D341Med (cell line): Measurements from ENCODE around the gene PCP4.

Experiments used
- DNase-seq: peaks from one replicate; pipeline ENCODE4 v3.0.0; 2012; ENCODE audit warnings: low spot score

Gene PCP4

DNA sequence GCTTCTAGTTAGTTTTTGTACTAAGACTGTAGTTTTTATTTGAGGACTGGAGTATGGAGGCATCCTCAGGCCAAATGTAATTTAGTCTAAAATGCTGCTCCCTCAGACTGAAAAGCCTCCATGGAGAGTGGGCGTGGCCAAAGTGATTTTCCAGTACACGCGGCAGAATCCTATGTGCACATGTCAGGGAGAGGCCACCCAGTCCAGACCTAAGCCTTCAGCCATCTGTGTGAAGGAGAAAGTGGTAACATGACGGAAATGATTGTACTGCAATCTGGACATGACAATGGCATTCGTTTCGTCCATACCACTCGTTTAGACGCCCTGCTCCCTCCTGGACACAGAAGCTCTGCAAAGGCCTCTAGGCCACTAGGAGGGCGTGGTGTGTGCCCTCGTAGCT lies 56.2 kb downstream of the PCP4 start:
- DNase-seq = no peak

DNA sequence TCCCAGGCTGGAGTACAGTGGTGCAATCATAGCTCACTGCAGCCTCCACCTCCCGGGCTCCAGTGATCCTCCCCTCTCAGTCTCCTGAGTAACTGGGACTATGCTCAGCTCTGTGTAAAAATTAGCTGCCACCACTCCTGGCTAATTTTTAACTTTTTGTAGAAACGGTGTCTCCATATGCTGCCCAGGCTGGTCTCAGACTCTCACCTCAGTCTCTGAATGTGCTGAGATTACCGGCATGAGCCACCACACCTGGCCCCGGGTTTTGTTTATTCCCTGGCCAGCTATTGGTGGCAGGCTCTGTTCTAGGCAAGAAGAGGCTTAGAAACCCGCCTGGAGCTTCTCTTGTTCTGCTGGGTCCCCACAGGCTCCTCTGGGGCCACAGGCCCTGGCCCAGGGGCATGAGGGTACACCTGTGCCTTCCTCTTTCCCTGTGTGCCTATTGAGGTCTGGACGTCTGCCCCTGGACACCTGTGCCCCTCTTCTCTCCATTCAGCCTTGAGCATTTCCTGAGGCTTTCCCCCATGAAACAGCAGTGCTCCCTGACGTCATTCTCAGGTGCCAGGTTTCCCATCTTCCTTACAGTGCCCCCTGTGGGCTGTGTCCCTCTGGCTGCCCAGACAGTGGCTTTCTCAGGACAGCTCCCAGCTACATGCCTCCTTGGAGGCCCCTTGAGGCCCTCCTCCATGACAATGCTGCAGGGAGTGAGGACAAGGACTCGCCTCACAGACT lies 57.5 kb downstream of the PCP4 start:
- no peak for DNase-seq

DNA sequence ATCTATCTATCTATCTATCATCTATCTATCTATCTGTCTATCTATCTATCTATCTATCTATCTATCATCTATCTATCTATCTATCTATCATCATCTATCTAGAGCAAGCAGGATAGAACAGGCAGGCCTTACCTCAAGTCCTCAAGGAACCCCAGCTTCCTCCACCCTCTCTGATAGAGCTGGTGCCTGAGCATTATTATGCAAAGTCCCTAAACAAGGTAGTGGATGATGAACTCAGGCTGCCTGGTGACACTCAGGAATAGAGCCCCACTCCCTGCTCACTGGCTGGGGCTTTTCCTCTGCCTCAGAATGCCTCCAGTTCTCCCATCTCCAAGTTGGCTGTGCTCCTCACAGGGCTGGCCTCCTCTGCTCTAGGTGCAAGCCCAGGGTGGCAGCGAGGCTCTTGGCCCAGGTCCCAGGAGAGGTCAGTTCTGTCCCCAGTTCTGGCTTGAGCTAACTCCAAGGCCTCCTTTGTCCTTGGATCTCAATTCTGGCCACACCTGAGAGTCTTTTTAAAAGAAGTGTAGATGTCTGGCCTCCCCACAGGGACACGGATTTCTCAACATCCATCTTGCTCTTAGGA lies 60.2 kb downstream of the PCP4 start:
- DNase-seq = no peak

DNA sequence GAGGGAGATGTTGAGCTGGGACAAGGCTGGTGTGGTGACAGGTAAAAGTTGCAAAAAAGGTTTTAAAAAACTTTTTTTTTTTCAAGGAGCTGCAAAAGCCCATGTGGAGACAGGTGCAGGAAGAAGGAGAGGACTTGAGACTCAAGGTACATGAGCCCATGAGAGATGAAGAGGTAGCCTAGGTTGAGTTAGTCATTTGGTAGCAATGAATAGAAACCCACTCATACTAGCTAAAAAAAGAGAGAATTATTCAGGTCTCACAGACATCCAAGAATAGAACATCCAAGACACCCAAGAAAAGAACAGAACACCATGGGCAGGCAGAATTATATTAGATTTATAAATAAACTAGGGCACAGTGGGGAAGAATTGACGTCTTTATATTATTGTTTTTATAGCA lies 65.1 kb downstream of the PCP4 start:
- DNase-seq = no peak

DNA sequence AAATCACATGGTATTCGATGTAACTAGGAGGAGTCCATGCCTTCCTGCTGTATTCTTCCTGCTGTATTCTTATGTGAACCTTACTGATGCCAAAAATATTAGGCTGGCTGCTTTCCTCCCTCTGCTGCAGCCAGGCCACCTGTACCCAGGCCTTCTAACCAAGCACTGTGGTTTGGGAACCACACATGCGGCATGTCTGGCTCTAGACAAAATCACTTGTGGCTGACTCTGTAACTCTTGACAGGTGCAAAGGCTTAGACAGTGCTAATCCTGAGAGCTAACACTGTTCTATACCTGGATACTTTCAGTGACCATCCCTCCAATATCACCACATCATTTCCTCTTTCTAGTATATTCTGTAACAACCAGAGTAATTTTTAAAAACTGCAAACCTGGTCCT lies 67.7 kb downstream of the PCP4 start:
- DNase-seq = no peak

DNA sequence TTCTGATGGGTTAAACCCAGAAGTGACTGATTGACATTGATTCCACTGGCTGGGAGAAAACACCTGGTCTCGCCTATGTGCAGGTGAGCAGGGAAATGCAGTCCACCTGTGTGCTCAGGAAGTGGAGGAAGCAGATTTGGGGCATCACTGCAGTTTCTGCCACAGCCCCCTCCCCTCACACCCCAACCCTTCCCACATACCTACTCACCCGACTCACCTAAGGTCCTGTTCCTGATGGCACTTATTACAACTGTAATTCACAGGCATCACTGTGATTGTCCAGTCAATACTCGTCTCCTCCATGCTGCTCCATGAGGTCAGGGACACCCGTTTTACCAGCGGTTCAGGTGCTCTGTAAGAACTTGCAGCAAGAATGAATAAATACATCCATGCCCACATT lies 68.5 kb downstream of the PCP4 start:
- DNase-seq = no peak

DNA sequence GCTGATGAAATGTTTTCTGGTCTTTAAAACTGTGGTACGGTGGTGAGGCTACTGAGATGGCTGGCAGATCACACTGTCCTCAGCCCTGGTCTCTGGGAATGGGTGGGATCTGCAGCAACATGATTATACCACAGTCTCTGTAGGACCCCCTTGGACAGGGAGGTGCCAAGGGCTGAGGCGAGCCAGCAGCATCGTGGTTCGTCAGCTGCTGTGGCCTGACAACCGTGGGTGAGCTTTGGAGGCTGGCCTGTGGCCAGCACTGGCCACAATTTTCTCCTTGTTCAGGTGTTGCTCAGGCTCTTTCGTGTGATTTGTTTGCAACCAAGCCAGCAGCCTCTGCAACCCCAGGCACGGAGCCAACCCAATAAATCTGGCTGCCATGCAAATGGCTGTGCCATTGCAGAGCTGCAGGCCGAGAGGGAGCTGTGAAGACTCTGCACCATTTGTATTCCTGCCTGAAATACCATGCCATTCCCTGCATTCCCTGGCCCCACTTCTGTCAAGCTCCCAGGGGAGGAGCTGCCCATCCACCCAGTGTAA lies 70.9 kb downstream of the PCP4 start:
- DNase-seq = no peak

DNA sequence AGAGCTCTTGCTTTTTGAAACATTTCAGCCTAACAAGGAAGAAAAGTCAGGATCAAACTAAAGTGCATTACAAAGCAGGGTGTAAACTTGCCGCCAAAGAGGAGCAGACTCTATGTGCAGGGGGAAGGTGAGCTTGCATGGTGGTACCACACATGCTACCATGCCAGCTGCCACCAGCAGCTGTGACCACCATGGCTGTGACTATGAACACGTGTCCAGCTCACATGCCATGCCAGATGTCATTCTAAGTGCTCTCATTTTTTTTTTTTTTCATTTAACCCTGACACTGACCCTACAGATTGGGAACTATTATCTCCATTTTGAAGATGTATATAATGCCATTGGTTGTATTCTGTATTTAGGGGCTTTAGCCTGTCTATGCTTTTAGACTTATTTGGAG lies 79.0 kb downstream of the PCP4 start:
- no peak for DNase-seq

DNA sequence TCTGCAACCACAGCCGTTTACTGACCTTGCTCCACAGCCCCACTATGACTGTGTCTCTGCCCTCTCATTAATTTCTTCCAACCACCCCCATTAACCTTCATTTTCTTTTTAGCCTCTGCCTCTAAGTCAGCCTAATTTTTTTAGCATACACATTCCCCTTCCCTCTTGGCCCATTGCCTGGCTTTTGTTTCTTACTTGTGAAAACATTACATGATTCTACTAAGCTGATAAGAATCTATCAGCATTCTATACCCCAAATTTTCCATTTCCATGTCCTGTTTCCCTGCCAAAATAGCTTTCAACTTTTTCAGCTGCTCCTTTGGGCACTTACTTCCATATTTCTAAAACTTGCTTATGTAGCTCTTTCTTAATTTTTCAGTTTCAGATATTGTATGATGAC lies 79.8 kb downstream of the PCP4 start:
- DNase-seq = no peak

DNA sequence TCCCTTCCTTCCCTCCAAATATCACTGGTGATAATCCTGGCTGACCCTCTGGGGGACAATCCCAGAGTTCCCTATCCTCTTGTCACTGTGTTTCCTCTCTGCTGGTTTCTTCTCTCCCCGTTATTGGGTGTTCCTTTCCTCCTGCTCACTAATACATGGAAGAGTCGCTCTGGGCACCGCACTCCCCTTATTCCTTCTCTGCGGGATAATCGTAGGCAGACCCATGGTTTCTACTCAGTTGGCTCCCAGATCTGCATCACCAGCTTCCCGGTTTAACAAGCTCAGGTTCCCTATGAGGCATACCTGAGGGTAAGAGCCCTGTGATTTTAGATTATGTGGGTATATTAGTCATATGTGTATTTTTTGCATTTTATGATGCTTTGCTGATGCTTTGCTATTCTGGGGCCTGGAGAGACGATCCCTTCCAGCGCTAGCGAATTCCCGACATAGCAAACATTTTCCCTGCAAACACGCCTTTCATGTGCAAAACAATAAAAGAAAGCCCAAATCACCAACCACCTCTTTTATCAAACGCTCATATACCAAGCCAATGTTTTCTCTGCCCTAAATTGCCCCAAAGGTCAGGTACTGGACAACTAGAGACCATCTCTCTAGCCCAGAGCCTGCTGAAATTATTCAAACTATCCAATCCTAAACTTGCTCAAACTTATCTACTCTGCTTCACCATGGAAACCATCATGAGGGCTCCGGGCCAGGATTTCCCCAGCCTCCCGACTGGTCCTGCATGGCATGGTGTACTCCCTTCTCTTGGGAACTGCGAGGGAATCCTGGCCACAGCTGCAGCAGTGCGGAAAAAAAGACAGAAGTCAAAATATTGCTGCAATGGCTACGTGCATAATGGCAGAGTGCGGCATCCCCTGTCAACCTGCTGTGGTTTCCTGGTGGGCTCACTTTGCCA lies 84.2 kb downstream of the PCP4 start:
- no peak for DNase-seq

DNA sequence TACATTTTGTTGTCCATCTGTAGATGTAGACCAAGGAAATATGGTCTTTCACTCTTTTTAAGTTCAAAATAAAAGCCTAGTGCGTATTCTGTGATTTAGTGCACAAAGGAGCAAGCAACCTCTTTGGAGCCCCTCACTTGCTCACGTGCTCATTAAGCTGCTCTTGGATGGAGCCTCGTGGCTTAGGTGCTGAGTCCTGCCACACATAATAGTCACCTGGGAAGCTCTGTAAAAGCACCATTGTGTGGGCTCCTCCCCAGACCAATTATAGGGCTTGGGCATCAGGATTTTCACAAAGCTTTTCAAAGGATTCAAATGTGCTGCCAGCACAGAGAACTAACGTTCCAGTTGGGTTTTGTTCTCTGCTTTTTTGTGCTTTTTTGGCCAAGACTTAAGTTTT lies 85.0 kb downstream of the PCP4 start:
- no peak for DNase-seq

DNA sequence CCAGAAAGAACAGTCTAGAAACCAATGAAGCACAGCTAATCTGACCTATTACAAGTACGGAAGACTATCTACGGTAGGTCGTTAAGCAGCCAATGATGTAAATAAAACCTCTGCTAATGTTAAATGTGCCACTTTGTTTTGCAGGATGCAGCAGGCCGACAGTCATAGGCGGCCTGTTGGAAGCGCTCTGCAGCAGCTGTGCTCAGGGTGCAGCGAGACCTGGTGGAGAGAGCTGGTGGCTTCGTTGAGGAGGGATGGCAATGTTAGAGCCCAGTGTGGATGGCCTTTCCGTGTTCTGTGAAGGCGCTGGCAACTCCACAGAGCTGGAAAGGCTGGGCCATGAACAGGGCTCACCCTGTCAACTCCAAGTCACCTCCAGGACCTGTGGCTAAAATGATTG lies 87.3 kb downstream of the PCP4 start:
- no peak for DNase-seq

DNA sequence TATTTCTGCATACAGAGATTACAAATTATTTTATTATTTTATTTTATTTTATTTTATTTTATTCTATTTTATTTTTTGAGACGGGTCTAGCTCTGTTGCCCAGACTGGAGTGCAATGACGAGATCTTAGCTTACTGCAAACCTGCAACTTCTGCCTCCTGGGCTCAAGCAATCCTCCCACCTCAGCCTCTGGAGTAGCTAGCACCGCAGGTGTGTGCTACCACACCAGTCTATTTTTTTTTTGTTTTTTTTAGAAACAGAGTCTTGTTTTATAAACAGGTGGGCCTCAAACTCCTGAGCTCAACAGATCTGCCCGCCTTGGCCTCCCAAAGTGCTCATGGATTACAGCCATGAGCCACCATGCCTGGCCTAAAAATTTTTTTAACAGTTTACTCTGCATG lies 88.1 kb downstream of the PCP4 start:
- DNase-seq = no peak

DNA sequence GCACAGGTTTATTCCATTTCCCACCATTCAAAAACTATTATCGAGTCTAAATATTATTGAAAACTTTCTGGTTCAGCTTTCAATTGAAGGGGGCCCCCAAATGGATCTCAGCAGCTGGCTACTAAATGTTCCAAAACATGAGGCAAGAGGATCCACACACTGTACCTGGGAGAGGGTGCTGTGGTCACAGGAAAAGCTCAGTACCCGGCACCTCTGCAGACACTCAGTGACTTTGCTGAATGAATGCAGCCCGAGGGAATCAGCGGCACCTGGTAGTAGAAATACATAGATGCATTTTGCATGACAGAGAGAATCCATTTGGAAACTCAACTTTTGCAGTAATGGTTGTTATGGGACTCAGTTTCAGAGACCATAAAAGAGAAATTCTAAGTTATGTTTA lies 89.3 kb downstream of the PCP4 start:
- no peak for DNase-seq

DNA sequence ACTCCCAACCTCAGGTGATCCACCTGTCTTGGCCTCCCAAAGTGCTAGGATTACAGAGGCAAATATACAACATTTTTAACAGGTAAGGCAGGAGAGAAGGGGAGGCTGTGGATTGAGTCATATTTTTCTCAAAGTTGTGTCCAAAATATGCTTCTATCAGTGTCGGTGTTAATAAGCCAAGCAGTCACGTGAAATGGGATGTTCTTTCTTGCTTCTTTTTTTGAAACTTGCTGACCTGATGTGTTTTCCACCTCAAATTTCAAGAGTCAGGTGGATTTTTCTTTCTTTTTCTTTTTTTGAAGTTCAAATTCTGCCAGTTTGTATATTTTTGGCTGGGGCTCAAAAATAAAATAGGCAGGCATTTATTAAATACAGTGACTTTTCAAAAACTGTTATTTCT lies 91.5 kb downstream of the PCP4 start:
- no peak for DNase-seq

DNA sequence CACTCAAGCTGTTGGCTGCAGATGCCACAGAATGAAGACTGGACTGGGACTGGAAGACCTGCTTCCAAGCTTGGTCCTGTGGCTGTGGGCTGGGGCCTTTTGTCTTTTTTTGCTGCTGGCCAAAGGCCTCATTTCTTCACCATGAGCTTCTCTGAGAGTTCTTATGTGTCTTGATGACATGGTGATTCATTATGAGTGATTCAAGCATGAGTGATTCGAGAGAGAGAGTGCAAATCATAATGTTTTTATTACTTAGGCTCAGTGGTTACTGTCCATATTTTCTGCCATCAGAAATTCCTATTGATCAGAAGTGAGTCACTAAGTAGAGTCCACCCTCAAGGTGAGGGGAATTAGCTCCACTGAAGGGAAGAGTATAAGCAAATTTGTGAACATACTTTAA lies 94.0 kb downstream of the PCP4 start:
- no peak for DNase-seq

DNA sequence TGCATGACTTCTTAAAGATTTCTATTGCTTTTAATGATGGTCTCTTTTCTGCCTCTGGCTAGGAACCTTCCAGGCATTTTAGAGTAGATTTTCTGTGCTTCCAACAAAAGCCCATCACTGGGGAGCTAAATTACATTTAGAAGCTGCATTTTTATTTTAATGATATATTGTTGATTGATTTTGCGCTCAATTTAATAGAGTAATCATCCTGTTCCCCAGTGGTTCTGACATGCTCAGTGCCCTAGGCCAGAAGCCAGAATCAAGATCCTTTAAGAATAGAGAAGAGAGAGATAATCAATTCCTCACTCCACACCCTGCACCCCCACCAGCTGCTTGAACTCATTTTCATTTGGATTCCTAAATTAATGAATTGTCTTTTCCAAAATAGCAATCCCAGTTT lies 97.8 kb downstream of the PCP4 start:
- no peak for DNase-seq

DNA sequence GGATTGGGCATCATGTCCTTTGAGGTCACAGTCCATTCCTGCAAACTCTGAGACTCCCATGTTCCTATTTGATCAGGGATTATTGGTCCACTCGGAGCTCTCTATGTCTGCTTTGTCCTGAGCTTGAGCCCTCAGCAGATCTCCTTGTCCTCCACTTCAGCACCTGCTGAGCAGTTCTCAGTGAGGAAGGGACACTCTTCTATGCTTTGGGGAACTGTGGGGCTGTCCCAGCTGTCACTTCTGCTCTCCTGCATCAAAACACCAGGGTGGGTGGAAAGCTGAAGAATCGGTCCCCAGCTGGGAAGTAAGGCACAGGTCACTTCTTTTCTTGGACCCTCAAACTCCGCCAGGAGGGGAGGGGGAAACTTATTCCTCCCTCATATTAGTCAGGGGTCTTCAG lies 99.5 kb downstream of the PCP4 start:
- DNase-seq = no peak

DNA sequence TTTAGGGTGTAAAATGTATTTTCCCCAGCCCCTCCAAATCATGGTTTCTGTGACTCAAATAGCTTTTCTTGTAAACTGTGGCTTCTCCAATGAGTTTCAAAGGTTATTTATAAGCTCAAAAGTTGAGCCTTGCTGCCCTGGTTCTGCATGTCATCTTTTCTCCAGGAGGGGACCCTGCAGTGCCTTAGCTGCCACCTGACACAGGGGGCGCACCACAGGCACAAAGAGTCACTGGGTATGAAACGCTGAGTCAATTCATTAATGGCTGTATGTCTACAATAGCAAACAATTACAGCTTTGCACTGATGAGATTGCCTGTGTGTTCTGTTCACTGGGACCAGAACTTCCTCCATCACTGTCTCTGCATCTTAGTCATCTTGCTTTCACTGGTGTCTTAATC lies 100.8 kb downstream of the PCP4 start:
- DNase-seq = no peak

DNA sequence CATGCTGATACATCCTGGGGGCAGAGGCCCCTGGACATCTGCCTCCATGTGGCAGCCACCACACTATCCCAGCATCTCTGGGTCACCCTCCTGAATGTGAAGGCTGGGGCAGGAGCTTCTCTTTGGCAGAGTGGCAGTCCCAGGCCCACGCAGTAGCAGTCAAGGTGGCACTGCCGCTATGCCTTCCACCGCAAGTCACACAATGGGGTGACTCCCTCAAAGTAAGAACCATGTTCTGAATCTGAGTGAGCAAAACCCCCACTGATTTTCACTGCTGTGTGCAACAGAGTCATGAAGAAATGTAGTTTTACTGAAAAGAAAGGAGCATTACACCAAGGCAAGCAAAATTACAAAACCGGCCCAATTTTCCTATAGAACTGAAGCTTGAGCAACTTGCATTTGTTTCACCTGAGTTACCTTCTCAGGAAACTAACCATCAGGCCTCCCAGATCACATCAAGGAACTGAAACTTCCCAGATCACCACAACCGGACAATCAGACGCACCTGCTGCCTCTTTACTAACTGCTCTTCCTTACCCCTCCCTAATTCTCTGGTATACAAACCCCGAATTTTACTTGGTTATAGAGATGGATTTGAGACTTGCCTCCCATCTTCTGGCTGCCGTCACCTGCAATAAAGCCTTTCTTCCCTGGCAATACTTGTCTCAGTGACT lies 102.6 kb downstream of the PCP4 start:
- no peak for DNase-seq

DNA sequence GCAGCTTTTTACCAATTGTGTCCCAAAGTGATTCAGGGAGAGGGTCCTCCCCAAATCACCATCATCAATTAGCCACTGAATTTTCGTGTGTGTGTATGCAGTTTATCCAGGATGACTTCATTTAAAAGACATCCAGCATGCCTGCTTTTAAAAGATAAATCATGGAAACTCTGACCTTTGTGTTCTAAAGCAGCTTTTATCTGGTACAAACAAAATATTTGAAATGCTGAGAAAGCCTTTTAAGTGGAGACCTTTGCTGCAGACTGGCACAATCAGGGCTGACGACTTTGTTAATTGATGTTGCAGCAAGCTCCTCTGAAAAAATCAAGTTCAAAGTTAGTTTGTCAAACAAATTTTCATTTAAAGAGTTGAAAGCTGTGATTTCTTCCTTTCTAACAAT lies 104.7 kb downstream of the PCP4 start:
- no peak for DNase-seq

DNA sequence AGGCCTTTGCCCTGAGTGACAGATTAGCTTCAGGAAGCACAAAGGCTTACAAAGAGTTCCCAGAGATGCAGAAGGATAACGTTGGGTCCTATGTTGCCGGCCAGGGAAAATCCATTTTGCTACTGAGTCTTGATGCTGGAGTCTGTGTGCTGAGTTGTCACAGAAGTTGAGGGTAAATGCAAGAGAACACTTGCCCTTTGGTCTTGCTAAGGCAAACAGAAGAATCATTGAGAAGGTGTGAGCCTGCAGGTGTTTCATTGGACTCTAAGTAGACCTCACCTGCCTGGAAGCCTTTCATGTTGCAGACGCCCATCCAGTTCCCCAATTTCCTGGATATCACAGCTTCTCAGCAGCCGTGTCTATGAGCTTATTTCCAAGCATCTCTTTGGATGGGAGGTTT lies 105.2 kb downstream of the PCP4 start:
- no peak for DNase-seq
